HCT116 (cell line): Measurements from ENCODE around the gene TMEM202. TPM values are rescaled to one million over a fixed set of nuclear protein-coding genes. Genes with fewer than 3 reads are reported as not detected.

Experiments
- ATAC-seq: fragments of 200-7000 bp; cut with Tn5 transposase; 2 replicates; pipeline ENCODE4 v1.9.1; 2020; ENCODE audit warnings: mild to moderate bottlenecking, moderate library complexity
- BruUV-seq: library from RNA; stranded (reverse); fragments of 400-500 nt; replicated peaks from 2 replicates; lab custom pipeline; 2021; lab: Mats Ljungman, UMichigan
- CTCF ChIA-PET: fragments of 300-600 bp; sonication (Branson Sonifier 250); formaldehyde crosslinking; loops from one replicate; lab custom pipeline; 2021; ENCODE audit warnings: antibody characterized with exemption; lab: Charles Lee
- POLR2A ChIA-PET: fragments of 300-600, 350-600 bp; sonication (Branson Sonifier 250); formaldehyde crosslinking; loops from one replicate; lab custom pipeline; 2021; ENCODE audit warnings: antibody characterized with exemption; lab: Charles Lee
- RAD21 ChIA-PET, 2 experiments: fragments of 300-600 bp; sonication (Branson Sonifier 250); formaldehyde crosslinking; loops; one replicate each; lab custom pipeline; 2023; ENCODE audit warnings: low total read pairs in 2 of 2; ENCODE audit not compliant: uncharacterized antibody in 2 of 2, unreplicated experiment in 2 of 2, low non-redundant PET in 1 of 2; lab: Charles Lee
- DNase-seq: peaks from one replicate; pipeline ENCODE4 v3.0.0-alpha.2; 2010; ENCODE audit warnings: low read depth, low spot score
- H2AFZ ChIP-seq: fragments of 200-600 bp; shearing (Covaris generic), sonication (generic); 2 replicates; pipeline ENCODE4 v1.6.1; 2017; ENCODE audit warnings: low read depth, mixed run types, mixed read lengths, antibody characterized with exemption, low read length; ENCODE audit not compliant: poor library complexity, severe bottlenecking
- H3K27ac ChIP-seq: 2 replicates; pipeline ENCODE4 v1.5.1; 2012; ENCODE audit warnings: low read depth, low read length
- H3K27me3 ChIP-seq: fragments of 200-600 bp; sonication (generic); 2 replicates; pipeline ENCODE4 v1.6.1; 2016; ENCODE audit warnings: mixed run types, low read length, mixed read lengths; ENCODE audit not compliant: insufficient read depth
- H3K36me3 ChIP-seq, 2 experiments: fragments of 200-500 bp in 1 of 2; fragments of 200-600 bp in 1 of 2; sonication (Bioruptor generic) in 1 of 2; sonication (generic) in 1 of 2; 2 replicates each; pipeline versions ENCODE4 v1.5.1 to v1.6.1; 2014 to 2016; ENCODE audit warnings: low read length in 2 of 2, inconsistent platforms in 1 of 2, mixed read lengths in 1 of 2, mixed run types in 1 of 2; ENCODE audit not compliant: insufficient read depth in 2 of 2, control insufficient read depth in 1 of 2
- H3K4me1 ChIP-seq, 2 experiments: fragments of 200-600 bp in 1 of 2; sonication (generic) in 1 of 2; 2 replicates each; pipeline versions ENCODE4 v1.5.1 to v1.6.1; 2012 to 2017; ENCODE audit warnings: low read length in 2 of 2, inconsistent platforms in 1 of 2, mild to moderate bottlenecking in 1 of 2, mixed read lengths in 1 of 2, mixed run types in 1 of 2, moderate library complexity in 1 of 2; ENCODE audit not compliant: insufficient read depth in 2 of 2, control insufficient read depth in 1 of 2
- H3K4me2 ChIP-seq: fragments of 200-600 bp; sonication (generic); 2 replicates; pipeline ENCODE4 v1.6.1; 2017; ENCODE audit warnings: mixed run types, low read length, mixed read lengths
- H3K4me3 ChIP-seq, 2 experiments: fragments of 200-600 bp in 1 of 2; sonication (generic) in 1 of 2; replicated peaks in 1 of 2; 2 replicates each; pipeline ENCODE4 v1.5.1; 2011 to 2016; ENCODE audit warnings: low read length in 2 of 2, control low read depth in 1 of 2, low read depth in 1 of 2, mild to moderate bottlenecking in 1 of 2, mixed read lengths in 1 of 2, mixed run types in 1 of 2
- H3K79me2 ChIP-seq: fragments of 200-600 bp; sonication (generic); 2 replicates; pipeline ENCODE4 v1.6.1; 2017; ENCODE audit warnings: mild to moderate bottlenecking, mixed run types, low read length, moderate library complexity, mixed read lengths; ENCODE audit not compliant: insufficient read depth
- H3K9ac ChIP-seq: fragments of 200-600 bp; sonication (generic); 2 replicates; pipeline ENCODE4 v1.6.1; 2016; ENCODE audit warnings: low read length, mixed read lengths
- H3K9me2 ChIP-seq: fragments of 200-600 bp; sonication (generic), shearing (Covaris generic); 2 replicates; pipeline ENCODE4 v1.6.1; 2017; ENCODE audit warnings: mixed run types, mild to moderate bottlenecking, moderate library complexity; ENCODE audit not compliant: insufficient read depth
- H3K9me3 ChIP-seq, 2 experiments: fragments of 200-500 bp in 1 of 2; fragments of 200-600 bp in 1 of 2; sonication (Bioruptor generic) in 1 of 2; sonication (generic) in 1 of 2; 2 replicates each; pipeline ENCODE4 v1.6.1; 2014 to 2017; ENCODE audit warnings: low read length in 2 of 2, mixed read lengths in 2 of 2, inconsistent platforms in 1 of 2, low read depth in 1 of 2, mild to moderate bottlenecking in 1 of 2, mixed run types in 1 of 2, moderate library complexity in 1 of 2; ENCODE audit not compliant: control insufficient read depth in 1 of 2, insufficient read depth in 1 of 2
- H4K20me1 ChIP-seq: fragments of 200-600 bp; sonication (generic), shearing (Covaris generic); 2 replicates; pipeline ENCODE4 v1.6.1; 2017; ENCODE audit warnings: mixed run types, mild to moderate bottlenecking, moderate library complexity; ENCODE audit not compliant: insufficient read depth
- ATF3 ChIP-seq: IDR thresholded peaks from 2 replicates; pipeline ENCODE4 v1.6.1; 2012
- CBX3 ChIP-seq: IDR thresholded peaks from 2 replicates; pipeline ENCODE4 v1.6.1; 2012; ENCODE audit warnings: low read depth
- CEBPB ChIP-seq: IDR thresholded peaks from 2 replicates; pipeline ENCODE4 v1.6.1; 2012; ENCODE audit warnings: low read depth
- CTCF ChIP-seq, 3 experiments: fragments of 200-600 bp in 1 of 3; sonication (generic) in 1 of 3; IDR thresholded peaks in 2 of 3; conservative IDR thresholded peaks in 1 of 3; 2 replicates each; pipeline ENCODE4 v1.5.1; 2012 to 2017; ENCODE audit warnings: low read depth in 2 of 3, low read length in 2 of 3, antibody characterized with exemption in 1 of 3, borderline replicate concordance in 1 of 3, control low read depth in 1 of 3, mild to moderate bottlenecking in 1 of 3, mixed read lengths in 1 of 3, mixed run types in 1 of 3, moderate library complexity in 1 of 3; ENCODE audit not compliant: insufficient read depth in 1 of 3
- FOSL1 ChIP-seq: IDR thresholded peaks from 2 replicates; pipeline ENCODE4 v1.6.1; 2012; ENCODE audit warnings: low read depth
- JUND ChIP-seq: IDR thresholded peaks from 2 replicates; pipeline ENCODE4 v1.6.1; 2012
- POLR2AphosphoS5 ChIP-seq: IDR thresholded peaks from 2 replicates; pipeline ENCODE4 v1.6.1; 2011; ENCODE audit warnings: mild to moderate bottlenecking, low read depth, low read length, moderate library complexity
- RAD21 ChIP-seq: IDR thresholded peaks from 2 replicates; pipeline ENCODE4 v1.6.1; 2012; ENCODE audit warnings: low read depth, mild to moderate bottlenecking
- SIN3A ChIP-seq: IDR thresholded peaks from 2 replicates; pipeline ENCODE4 v1.6.1; 2012; ENCODE audit warnings: low read depth
- SRF ChIP-seq: IDR thresholded peaks from 2 replicates; pipeline ENCODE4 v1.6.1; 2012; ENCODE audit warnings: low read depth
- ZBTB33 ChIP-seq: IDR thresholded peaks from 2 replicates; pipeline ENCODE4 v1.6.1; 2011; ENCODE audit warnings: mild to moderate bottlenecking, low read length, moderate library complexity; ENCODE audit not compliant: insufficient replicate concordance; ENCODE audit errors: extremely low read depth
- ZFX ChIP-seq: fragments of 450-650 bp; IDR thresholded peaks from 2 replicates; pipeline ENCODE4 v1.6.1; 2017
- intact Hi-C: fragments of 100-400 bp; cut with micrococcal nuclease; formaldehyde crosslinking; loops from 2 replicates; pipeline ENCODE4 v1.10.0; 2022
- total RNA-seq: library from RNA; stranded (reverse); gene quantifications from one replicate; pipeline ENCODE4 v1.2.1, GENCODE V29; 2021; ENCODE audit not compliant: unreplicated experiment
- TF ChIP-seq, protein P1 (sequence below): IDR thresholded peaks from 2 replicates; pipeline ENCODE4 v1.6.1; 2012; ENCODE audit warnings: low read depth

TMEM202 gene
- total RNA-seq, 1 experiment from 2014 or later = not detected

DNA sequence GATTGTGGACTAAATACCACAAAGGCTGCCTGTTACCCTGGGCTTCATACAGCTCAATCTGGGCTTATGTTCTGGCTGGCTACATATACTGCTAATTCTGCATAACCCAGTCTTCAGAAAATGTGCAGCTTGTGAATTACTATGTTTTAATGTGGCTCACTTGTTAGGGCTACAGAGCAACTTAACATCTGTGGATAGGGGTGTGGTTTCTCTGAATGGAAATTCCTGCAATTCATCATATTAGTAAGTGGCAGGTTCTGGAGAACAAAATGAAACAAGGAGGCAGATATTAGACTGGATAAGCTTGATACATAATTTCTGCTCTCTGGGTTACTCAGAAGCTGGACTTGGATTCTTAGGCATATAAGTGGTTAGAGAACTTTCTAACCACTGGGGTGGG, 6.7 kb downstream of the TMEM202 start:
- Histone ChIP-seq H3K27me3 (peaks cover 62% of the 10 kb centered on the region), H3K4me1 (no peaks in the 10 kb centered on the region), H3K36me3 (no peaks in the 10 kb centered on the region), H3K9me2 (no peaks in the 10 kb centered on the region), H3K4me3 (no peak overlapping the region), H3K9me3 (no peaks in the 10 kb centered on the region), H3K4me2 (no peak overlapping the region), H3K9ac (no peak overlapping the region), H3K79me2 (no peaks in the 10 kb centered on the region), H3K27ac (no peak overlapping the region), H4K20me1 (no peaks in the 10 kb centered on the region), H2AFZ (no peak overlapping the region)
- ChIA-PET CTCF (no interaction called here), RAD21 (no interaction called here), POLR2A (no interaction called here)
- TF ChIP-seq ZFX (no peak), ATF3 (no peak), RAD21 (no peak), POLR2AphosphoS5 (no peak), JUND (no peak)
- DNase-seq (no peak), ATAC-seq (no peak)
- BruUV-seq = no TSS peak
- intact Hi-C loops = no loop called here

DNA sequence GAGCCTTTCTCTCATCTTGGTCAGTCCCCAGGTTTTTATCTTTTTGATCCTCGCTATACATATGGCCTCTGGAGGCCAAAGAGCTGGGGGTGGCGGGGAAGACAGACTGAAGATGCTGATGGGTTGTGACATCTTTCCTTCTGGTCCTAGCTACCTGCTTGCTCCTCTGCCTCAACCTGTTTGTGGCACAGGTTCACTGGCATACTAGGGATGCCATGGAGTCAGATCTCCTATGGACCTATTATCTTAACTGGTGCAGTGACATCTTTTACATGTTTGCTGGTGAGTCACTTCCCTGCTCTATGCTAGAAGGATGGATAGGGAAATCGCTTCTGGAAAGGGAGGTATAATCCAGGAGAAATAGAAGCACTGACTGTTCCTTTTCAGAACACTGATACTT, 8.8 kb downstream of the TMEM202 start:
- no TSS peak for BruUV-seq
- DNase-seq (no peak), ATAC-seq (no peak)
- ChIA-PET RAD21 (no interaction called here), CTCF (no interaction called here), POLR2A (no interaction called here)
- intact Hi-C loops = no loop called here
- Histone ChIP-seq H3K9me2 (no peaks in the 10 kb centered on the region), H3K4me1 (no peaks in the 10 kb centered on the region), H3K27me3 (peaks cover 62% of the 10 kb centered on the region), H3K9ac (no peak overlapping the region), H4K20me1 (no peaks in the 10 kb centered on the region), H3K9me3 (no peaks in the 10 kb centered on the region), H3K79me2 (no peaks in the 10 kb centered on the region), H3K27ac (no peak overlapping the region), H3K36me3 (no peaks in the 10 kb centered on the region), H3K4me3 (no peak overlapping the region), H2AFZ (no peak overlapping the region), H3K4me2 (no peak overlapping the region)
- TF ChIP-seq ZBTB33 (no peak), POLR2AphosphoS5 (no peak), JUND (no peak), ZFX (no peak), CEBPB (no peak), FOSL1 (no peak), SIN3A (no peak), SRF (no peak), CBX3 (no peak), CTCF (IDR thresholded peaks at IDR 0.05 in 2 of 3, conservative IDR thresholded peaks at IDR 0.05 in 1 of 3; ENCODE audit: borderline replicate concordance in 1 of 3, insufficient read depth in 1 of 3, low read depth in 2 of 3, low read length in 2 of 3) (no peak)
- TF ChIP-seq, protein P1, sequence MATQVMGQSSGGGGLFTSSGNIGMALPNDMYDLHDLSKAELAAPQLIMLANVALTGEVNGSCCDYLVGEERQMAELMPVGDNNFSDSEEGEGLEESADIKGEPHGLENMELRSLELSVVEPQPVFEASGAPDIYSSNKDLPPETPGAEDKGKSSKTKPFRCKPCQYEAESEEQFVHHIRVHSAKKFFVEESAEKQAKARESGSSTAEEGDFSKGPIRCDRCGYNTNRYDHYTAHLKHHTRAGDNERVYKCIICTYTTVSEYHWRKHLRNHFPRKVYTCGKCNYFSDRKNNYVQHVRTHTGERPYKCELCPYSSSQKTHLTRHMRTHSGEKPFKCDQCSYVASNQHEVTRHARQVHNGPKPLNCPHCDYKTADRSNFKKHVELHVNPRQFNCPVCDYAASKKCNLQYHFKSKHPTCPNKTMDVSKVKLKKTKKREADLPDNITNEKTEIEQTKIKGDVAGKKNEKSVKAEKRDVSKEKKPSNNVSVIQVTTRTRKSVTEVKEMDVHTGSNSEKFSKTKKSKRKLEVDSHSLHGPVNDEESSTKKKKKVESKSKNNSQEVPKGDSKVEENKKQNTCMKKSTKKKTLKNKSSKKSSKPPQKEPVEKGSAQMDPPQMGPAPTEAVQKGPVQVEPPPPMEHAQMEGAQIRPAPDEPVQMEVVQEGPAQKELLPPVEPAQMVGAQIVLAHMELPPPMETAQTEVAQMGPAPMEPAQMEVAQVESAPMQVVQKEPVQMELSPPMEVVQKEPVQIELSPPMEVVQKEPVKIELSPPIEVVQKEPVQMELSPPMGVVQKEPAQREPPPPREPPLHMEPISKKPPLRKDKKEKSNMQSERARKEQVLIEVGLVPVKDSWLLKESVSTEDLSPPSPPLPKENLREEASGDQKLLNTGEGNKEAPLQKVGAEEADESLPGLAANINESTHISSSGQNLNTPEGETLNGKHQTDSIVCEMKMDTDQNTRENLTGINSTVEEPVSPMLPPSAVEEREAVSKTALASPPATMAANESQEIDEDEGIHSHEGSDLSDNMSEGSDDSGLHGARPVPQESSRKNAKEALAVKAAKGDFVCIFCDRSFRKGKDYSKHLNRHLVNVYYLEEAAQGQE = no peak
